Brain microvascular endothelial cell (primary cell): ENCODE data around the gene NR2F1-AS1.
"Not testable (repeated sequence)": the region's sequence is repeated elsewhere in the genome, so short reads cannot be mapped to it uniquely, and the experiment has no call there.

Source experiments
- DNase-seq: peaks from one replicate; pipeline ENCODE4 v3.0.0-alpha.2; 2020
- H3K27ac ChIP-seq: fragments of 250-450 bp; sonication (Bioruptor Pico); 2 replicates; pipeline ENCODE4 v1.5.1; 2020; ENCODE audit warnings: mild to moderate bottlenecking, moderate library complexity
- H3K27me3 ChIP-seq: fragments of 250-450 bp; sonication (Bioruptor Pico); replicated peaks from 2 replicates; pipeline ENCODE4 v1.5.1; 2020; ENCODE audit warnings: mild to moderate bottlenecking
- H3K36me3 ChIP-seq: fragments of 250-450 bp; sonication (Bioruptor Pico); replicated peaks from 2 replicates; pipeline ENCODE4 v1.5.1; 2020; ENCODE audit warnings: mild to moderate bottlenecking
- H3K4me3 ChIP-seq: 2 replicates; pipeline ENCODE4 v1.5.1; 2011; ENCODE audit warnings: low read depth, mild to moderate bottlenecking, control low read depth, low read length, moderate library complexity
- in situ Hi-C: cut with HindIII; loops from 2 replicates; pipeline ENCODE4 v1.10.0; 2017; ENCODE audit warnings: low sequenced_read_pairs, low pct_ligation_motif_present
- TF ChIP-seq, protein P1 (sequence below): IDR thresholded peaks from 2 replicates; pipeline ENCODE4 v1.5.1; 2011; ENCODE audit warnings: low read depth, mild to moderate bottlenecking, moderate library complexity, low read length, control low read depth, inconsistent platforms; ENCODE audit errors: missing control alignments

Gene NR2F1-AS1

DNA sequence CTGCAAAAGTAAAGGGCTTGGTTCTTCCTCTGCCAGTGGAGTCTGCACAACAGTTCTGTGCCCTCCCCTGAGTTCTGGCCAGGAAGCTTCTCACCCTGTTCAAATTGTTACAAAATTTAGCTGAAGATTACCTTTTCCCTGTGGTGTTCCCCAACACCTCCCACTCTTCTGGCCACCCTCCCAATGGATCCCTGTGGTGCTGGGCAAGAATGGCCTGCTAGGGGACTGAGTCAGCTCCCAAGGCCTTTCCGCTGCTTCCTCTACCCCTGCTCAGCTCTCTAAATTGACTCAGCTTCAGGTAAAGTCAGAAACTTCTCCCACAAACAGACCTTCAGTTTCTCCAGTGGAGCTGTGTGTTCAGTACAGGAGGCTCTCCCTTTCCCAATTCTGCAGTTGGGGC is 186.0 kb downstream of the NR2F1-AS1 start:
- TF ChIP-seq, protein P1, sequence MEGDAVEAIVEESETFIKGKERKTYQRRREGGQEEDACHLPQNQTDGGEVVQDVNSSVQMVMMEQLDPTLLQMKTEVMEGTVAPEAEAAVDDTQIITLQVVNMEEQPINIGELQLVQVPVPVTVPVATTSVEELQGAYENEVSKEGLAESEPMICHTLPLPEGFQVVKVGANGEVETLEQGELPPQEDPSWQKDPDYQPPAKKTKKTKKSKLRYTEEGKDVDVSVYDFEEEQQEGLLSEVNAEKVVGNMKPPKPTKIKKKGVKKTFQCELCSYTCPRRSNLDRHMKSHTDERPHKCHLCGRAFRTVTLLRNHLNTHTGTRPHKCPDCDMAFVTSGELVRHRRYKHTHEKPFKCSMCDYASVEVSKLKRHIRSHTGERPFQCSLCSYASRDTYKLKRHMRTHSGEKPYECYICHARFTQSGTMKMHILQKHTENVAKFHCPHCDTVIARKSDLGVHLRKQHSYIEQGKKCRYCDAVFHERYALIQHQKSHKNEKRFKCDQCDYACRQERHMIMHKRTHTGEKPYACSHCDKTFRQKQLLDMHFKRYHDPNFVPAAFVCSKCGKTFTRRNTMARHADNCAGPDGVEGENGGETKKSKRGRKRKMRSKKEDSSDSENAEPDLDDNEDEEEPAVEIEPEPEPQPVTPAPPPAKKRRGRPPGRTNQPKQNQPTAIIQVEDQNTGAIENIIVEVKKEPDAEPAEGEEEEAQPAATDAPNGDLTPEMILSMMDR, result no peak
- Histone ChIP-seq H3K27ac (no peak overlapping the region), H3K36me3 (no peaks in the 10 kb centered on the region), H3K27me3 (no peaks in the 10 kb centered on the region), H3K4me3 (no peak overlapping the region)
- DNase-seq, result no peak
- in situ Hi-C loops, result no loop called here

DNA sequence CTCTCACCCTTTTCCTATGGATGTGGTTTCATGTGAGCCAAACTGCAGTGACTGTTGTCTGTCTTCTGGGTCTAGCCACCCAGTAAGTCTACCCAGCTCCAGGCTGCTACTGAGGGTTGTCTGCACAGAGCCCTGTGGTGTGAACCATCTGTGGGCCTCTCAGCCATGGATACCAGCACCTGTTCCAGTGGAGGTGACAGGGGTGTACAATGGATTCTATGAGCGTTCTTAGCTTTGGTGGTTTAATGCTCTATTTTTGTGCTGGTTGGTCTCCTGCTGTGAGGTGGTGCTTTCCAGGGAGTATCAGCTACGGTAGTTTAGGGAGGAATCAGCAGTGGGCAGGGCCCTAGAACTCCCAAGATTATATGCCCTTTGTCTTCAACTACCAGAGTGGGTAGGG is 186.7 kb downstream of the NR2F1-AS1 start:
- Histone ChIP-seq H3K27me3 (no peaks in the 10 kb centered on the region), H3K4me3 (no peak overlapping the region), H3K27ac (no peak overlapping the region), H3K36me3 (no peaks in the 10 kb centered on the region)
- DNase-seq, result no peak
- in situ Hi-C loops, result no loop called here
- TF ChIP-seq, protein P1, result no peak

DNA sequence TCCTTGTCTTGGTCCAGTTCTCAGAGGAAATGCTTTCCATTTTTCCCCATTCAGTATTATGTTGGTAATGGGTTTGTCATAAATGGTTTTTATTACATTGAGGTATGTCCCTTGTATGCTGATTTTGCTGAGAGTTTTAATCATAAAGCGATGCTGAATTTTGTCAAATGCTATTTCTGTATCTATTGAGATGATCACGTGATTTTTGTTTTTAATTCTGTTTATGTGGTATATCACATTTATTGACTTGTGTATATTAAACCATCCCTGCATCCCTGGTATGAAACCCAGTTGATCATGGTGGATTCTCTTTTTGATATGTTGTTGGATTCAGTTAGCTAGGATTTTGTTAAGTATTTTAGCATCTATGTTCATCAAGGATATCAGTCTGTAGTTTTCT is 189.8 kb downstream of the NR2F1-AS1 start:
- H3K27ac ChIP-seq, H3K36me3 ChIP-seq, H3K4me3 ChIP-seq, in situ Hi-C loops, H3K27me3 ChIP-seq, DNase-seq: not testable (repeated sequence)

DNA sequence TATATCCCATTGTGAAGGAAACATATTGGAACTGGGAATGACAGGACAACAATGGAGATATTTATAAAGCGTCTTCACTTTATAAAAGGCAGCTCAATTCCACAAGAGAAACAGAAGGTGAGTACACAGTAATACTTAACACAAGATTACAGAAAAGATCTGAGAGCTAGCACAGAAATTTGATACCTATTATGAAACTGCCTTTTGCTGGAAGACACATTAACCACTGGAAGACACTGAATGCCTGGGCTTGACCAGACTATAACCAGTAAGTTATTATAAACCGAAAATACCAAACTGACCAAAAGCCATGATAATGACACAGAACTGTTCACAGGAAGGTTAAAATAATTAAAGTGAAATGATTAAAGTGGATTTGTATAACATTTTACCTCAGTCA is 195.4 kb downstream of the NR2F1-AS1 start:
- Histone ChIP-seq H3K27me3 (no peaks in the 10 kb centered on the region), H3K4me3 (no peak overlapping the region), H3K36me3 (no peaks in the 10 kb centered on the region), H3K27ac (no peak overlapping the region)
- TF ChIP-seq, protein P1, result no peak
- DNase-seq, result no peak
- in situ Hi-C loops, result no loop called here

DNA sequence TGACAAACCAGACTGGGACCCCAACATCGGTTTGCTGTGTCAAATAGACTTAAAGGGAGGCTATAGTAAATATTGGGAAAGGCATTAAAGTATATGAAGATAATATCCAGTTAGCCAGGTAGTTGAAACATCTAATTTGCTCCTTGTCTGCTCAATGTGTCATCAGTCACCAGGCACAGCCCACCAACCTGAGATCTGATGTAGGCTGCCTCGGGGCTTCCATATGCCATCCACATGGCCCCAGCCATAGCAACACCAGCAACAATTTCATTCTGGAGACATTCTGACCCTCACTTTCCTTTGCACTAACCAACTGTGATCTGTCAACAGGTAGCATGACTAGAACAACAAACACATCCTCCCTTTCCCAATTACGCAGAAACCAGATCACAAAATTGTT is 196.0 kb downstream of the NR2F1-AS1 start:
- in situ Hi-C loops, result no loop called here
- TF ChIP-seq, protein P1, result no peak

DNA sequence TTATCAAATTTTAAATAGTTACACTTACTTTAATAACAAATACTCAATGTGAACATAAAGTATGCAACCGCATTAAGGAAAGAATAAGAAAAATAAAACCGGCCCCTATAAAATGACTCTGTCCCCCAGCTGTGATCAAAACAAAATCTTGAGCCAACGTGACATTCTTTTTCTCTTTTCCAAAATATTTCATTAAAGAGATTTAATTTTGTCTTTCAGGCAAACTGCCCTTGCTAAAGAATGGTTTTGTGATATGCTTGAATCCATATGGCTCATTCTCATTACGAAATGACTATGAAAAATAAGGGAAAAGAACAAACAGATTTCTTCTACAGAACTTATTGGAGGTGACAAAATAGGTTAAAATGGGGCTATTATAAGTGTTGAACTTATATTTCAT is 197.0 kb downstream of the NR2F1-AS1 start:
- Histone ChIP-seq H3K27me3 (no peaks in the 10 kb centered on the region), H3K4me3 (no peak overlapping the region)

More for the DNA sequence above, 196.0 kb downstream of the NR2F1-AS1 start:
- H3K27me3 ChIP-seq, result no peaks in the 10 kb centered on the region
- no peak for DNase-seq
- no peak overlapping the region for H3K27ac ChIP-seq
- H3K4me3 ChIP-seq, result no peak overlapping the region
- H3K36me3 ChIP-seq, result no peaks in the 10 kb centered on the region

More for the DNA sequence above, 197.0 kb downstream of the NR2F1-AS1 start:
- no peaks in the 10 kb centered on the region for H3K36me3 ChIP-seq
- TF ChIP-seq, protein P1, result no peak
- in situ Hi-C loops, result no loop called here
- DNase-seq, result no peak
- no peak overlapping the region for H3K27ac ChIP-seq
